MM.1S (cell line): Measurements from ENCODE around the gene KCNIP1.

Experiments
- DNase-seq: peaks from one replicate; pipeline ENCODE4 v3.0.0-alpha.2; 2015
- H2AFZ ChIP-seq: fragments of 300-600 bp; sonication (generic); 2 replicates; pipeline ENCODE4 v1.6.0; 2016; ENCODE audit warnings: antibody characterized with exemption, low read length
- H3F3A ChIP-seq: fragments of 300-600 bp; sonication (generic); 2 replicates; pipeline ENCODE4 v1.6.1; 2016; ENCODE audit warnings: mild to moderate bottlenecking, antibody characterized with exemption, low read length, moderate library complexity, mixed read lengths; ENCODE audit not compliant: insufficient read depth
- H3K27ac ChIP-seq: fragments of 300-600 bp; sonication (generic); 2 replicates; pipeline ENCODE4 v1.5.1; 2016; ENCODE audit warnings: mild to moderate bottlenecking, low read length
- H3K27me3 ChIP-seq: fragments of 300-600 bp; sonication (generic); replicated peaks from 2 replicates; pipeline ENCODE4 v1.6.0; 2016; ENCODE audit warnings: low read length; ENCODE audit not compliant: insufficient read depth
- H3K36me3 ChIP-seq: fragments of 300-600 bp; sonication (generic); replicated peaks from 2 replicates; pipeline ENCODE4 v1.6.1; 2016; ENCODE audit warnings: mild to moderate bottlenecking, low read length, mixed read lengths; ENCODE audit not compliant: insufficient read depth
- H3K4me1 ChIP-seq: fragments of 300-600 bp; sonication (generic); 2 replicates; pipeline ENCODE4 v1.6.1; 2016; ENCODE audit warnings: low read length, mixed read lengths
- H3K4me2 ChIP-seq: fragments of 300-600 bp; sonication (generic); 2 replicates; pipeline ENCODE4 v1.6.0; 2016; ENCODE audit warnings: low read depth, low read length
- H3K4me3 ChIP-seq: fragments of 300-600 bp; sonication (generic); 2 replicates; pipeline ENCODE4 v1.5.1; 2016; ENCODE audit warnings: low read length, mixed read lengths
- H3K79me2 ChIP-seq: fragments of 300-600 bp; sonication (generic); 2 replicates; pipeline ENCODE4 v1.6.1; 2016; ENCODE audit warnings: mixed run types, low read length, mixed read lengths
- H3K9ac ChIP-seq: fragments of 300-600 bp; sonication (generic); 2 replicates; pipeline ENCODE4 v1.6.1; 2016; ENCODE audit warnings: low read length, mixed read lengths
- H3K9me2 ChIP-seq: fragments of 300-600 bp; sonication (generic); replicated peaks from 2 replicates; pipeline ENCODE4 v1.6.1; 2016; ENCODE audit warnings: mild to moderate bottlenecking, low read length, mixed read lengths; ENCODE audit not compliant: insufficient read depth
- H3K9me3 ChIP-seq: fragments of 300-600 bp; sonication (generic); replicated peaks from 2 replicates; pipeline ENCODE4 v1.6.1; 2016; ENCODE audit warnings: mild to moderate bottlenecking, low read length, mixed read lengths; ENCODE audit not compliant: insufficient read depth
- H4K20me1 ChIP-seq: fragments of 300-600 bp; sonication (generic); 2 replicates; pipeline ENCODE4 v1.6.1; 2016; ENCODE audit warnings: mild to moderate bottlenecking, low read length, moderate library complexity, mixed read lengths; ENCODE audit not compliant: insufficient read depth
- CTCF ChIP-seq: fragments of 300-600 bp; sonication (generic); IDR thresholded peaks from 2 replicates; pipeline ENCODE4 v1.5.1; 2016; ENCODE audit warnings: antibody characterized with exemption, low read length, mixed read lengths
- EZH2 ChIP-seq: fragments of 300-600 bp; sonication (generic); optimal IDR thresholded peaks from 2 replicates; pipeline ENCODE3; 2017; ENCODE audit warnings: low read depth, mild to moderate bottlenecking, antibody characterized with exemption, low read length, mixed read lengths
- EZH2phosphoT487 ChIP-seq: fragments of 300-600 bp; sonication (generic); IDR thresholded peaks from 2 replicates; pipeline ENCODE4 v1.6.1; 2018; ENCODE audit warnings: antibody characterized with exemption, low read length

The KCNIP1 gene

GRCh38 chr5:170720984-170721383 lies 217.2 kb downstream of the KCNIP1 start:
- TF ChIP-seq CTCF (no peak), EZH2phosphoT487 (no peak), EZH2 (no peak)
- Histone ChIP-seq H3F3A (no peaks in the 10 kb centered on the region), H3K9ac (no peak overlapping the region), H2AFZ (no peak overlapping the region), H4K20me1 (no peaks in the 10 kb centered on the region), H3K4me2 (no peak overlapping the region), H3K27me3 (no peaks in the 10 kb centered on the region), H3K4me3 (no peak overlapping the region), H3K79me2 (no peaks in the 10 kb centered on the region), H3K27ac (no peak overlapping the region), H3K9me2 (no peaks in the 10 kb centered on the region), H3K36me3 (no peaks in the 10 kb centered on the region), H3K9me3 (no peaks in the 10 kb centered on the region), H3K4me1 (no peaks in the 10 kb centered on the region)
- DNase-seq, result no peak

DNA sequence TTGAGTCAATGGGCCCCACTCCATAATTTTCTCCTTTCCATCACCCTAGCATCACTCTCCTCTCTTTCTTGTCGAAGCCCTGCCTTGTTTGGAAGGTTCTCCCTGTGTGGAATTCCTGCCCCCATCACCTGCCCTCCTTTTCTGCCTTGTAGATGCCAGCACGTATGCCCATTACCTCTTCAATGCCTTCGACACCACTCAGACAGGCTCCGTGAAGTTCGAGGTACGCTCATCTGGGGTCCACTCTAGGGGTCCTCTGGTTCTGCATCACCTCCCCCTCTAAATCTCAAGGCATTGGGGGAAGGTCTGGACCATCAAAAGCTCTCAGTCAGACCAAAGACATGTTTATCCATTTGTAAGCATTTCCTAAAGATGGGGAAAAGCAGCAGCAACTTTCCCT lies 217.9 kb downstream of the KCNIP1 start:
- H3K4me3 ChIP-seq, result no peak overlapping the region
- no peaks in the 10 kb centered on the region for H3K36me3 ChIP-seq
- no peaks in the 10 kb centered on the region for H3K4me1 ChIP-seq
- H3K9ac ChIP-seq, result no peak overlapping the region
- no peak overlapping the region for H3K27ac ChIP-seq
- no peaks in the 10 kb centered on the region for H3K9me2 ChIP-seq
- H3K79me2 ChIP-seq, result no peaks in the 10 kb centered on the region
- DNase-seq, result no peak
- no peaks in the 10 kb centered on the region for H3K9me3 ChIP-seq
- H3K4me2 ChIP-seq, result no peak overlapping the region
- no peak for TF ChIP-seq CTCF
- no peak for TF ChIP-seq EZH2
- no peak for TF ChIP-seq EZH2phosphoT487
- no peak overlapping the region for H2AFZ ChIP-seq
- H3F3A ChIP-seq, result no peaks in the 10 kb centered on the region
- H3K27me3 ChIP-seq, result no peaks in the 10 kb centered on the region
- H4K20me1 ChIP-seq, result no peaks in the 10 kb centered on the region

DNA sequence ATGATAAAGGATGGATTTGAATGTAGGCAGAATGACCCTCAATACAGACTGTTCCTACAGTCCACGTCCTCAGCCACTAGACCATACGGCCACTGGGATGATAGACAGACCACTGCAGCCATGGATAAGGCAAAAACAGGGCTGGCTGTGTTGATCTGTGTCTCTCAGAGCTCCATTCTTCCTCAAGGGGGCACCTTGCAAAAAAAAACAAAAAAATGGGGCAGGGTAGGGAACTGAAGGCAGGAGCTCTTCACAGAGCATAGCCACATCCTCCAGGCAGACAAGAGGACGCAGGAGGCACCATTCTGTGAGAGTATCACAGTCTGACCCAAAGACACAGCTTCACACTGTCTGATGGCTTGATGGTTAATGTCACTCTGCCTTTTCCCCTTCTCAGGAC lies 218.5 kb downstream of the KCNIP1 start:
- Histone ChIP-seq H3K9me3 (no peaks in the 10 kb centered on the region), H3K36me3 (no peaks in the 10 kb centered on the region)

More for the DNA sequence above, 218.5 kb downstream of the KCNIP1 start:
- no peaks in the 10 kb centered on the region for H3K9me2 ChIP-seq
- H3K4me2 ChIP-seq, result no peak overlapping the region
- no peak for DNase-seq
- TF ChIP-seq EZH2 (no peak), CTCF (no peak), EZH2phosphoT487 (no peak)
- H3K27ac ChIP-seq, result no peak overlapping the region
- H4K20me1 ChIP-seq, result no peaks in the 10 kb centered on the region
- H3F3A ChIP-seq, result no peaks in the 10 kb centered on the region
- H3K9ac ChIP-seq, result no peak overlapping the region
- H3K4me3 ChIP-seq, result no peak overlapping the region
- H3K27me3 ChIP-seq, result no peaks in the 10 kb centered on the region
- H3K79me2 ChIP-seq, result no peaks in the 10 kb centered on the region
- H3K4me1 ChIP-seq, result no peaks in the 10 kb centered on the region
- H2AFZ ChIP-seq, result no peak overlapping the region
